Neuronal stem cell (in vitro differentiated cells): ENCODE measurements around the gene KRTAP2-2.
"Not testable (repeated sequence)": the region's sequence is repeated elsewhere in the genome, so short reads cannot be mapped to it uniquely, and the experiment has no call there.

ENCODE experiments used
- DNase-seq: peaks from one replicate; pipeline ENCODE4 v3.0.0-alpha.2; 2013; ENCODE audit warnings: low spot score
- H2AFZ ChIP-seq: one replicate; pipeline ENCODE4 v1.6.1; 2013; ENCODE audit warnings: mild to moderate bottlenecking, low read length, inconsistent platforms
- H2AK5ac ChIP-seq: 2 replicates; pipeline ENCODE4 v1.6.1; 2013; ENCODE audit warnings: low read depth, mild to moderate bottlenecking, inconsistent platforms, low read length, moderate library complexity, mixed read lengths
- H2BK120ac ChIP-seq: 2 replicates; pipeline ENCODE4 v1.6.1; 2013; ENCODE audit warnings: low read depth, mild to moderate bottlenecking, inconsistent platforms, low read length, moderate library complexity, mixed read lengths
- H2BK12ac ChIP-seq: one replicate; pipeline ENCODE4 v1.6.1; 2013; ENCODE audit warnings: low read length, inconsistent platforms
- H2BK15ac ChIP-seq: 2 replicates; pipeline ENCODE4 v1.6.1; 2013; ENCODE audit warnings: mild to moderate bottlenecking, low read length, inconsistent platforms, mixed read lengths
- H2BK5ac ChIP-seq: one replicate; pipeline ENCODE4 v1.6.1; 2013; ENCODE audit warnings: inconsistent platforms, mild to moderate bottlenecking, low read length, moderate library complexity
- H3K14ac ChIP-seq: one replicate; pipeline ENCODE4 v1.6.1; 2013; ENCODE audit warnings: low read length, inconsistent platforms
- H3K18ac ChIP-seq: 2 replicates; pipeline ENCODE4 v1.6.1; 2013; ENCODE audit warnings: low read length, inconsistent platforms
- H3K23ac ChIP-seq: 2 replicates; pipeline ENCODE4 v1.6.1; 2013; ENCODE audit warnings: low read depth, mild to moderate bottlenecking, mixed read lengths, low read length, inconsistent platforms; ENCODE audit not compliant: poor library complexity
- H3K27ac ChIP-seq: replicated peaks from 3 replicates; pipeline ENCODE4 v1.5.1; 2013; ENCODE audit warnings: low read length, inconsistent platforms
- H3K27me3 ChIP-seq, 3 experiments: 2 replicates each; pipeline ENCODE4 v1.6.1; 2013; ENCODE audit warnings: low read length in 3 of 3, mild to moderate bottlenecking in 2 of 3, inconsistent platforms in 1 of 3, low read depth in 1 of 3, mixed read lengths in 1 of 3, moderate library complexity in 1 of 3; ENCODE audit not compliant: control insufficient read depth in 3 of 3, insufficient read depth in 3 of 3
- H3K36me3 ChIP-seq, 2 donors: replicated peaks in 1 of 2; 2 replicates each; pipeline ENCODE4 v1.6.1; 2013; ENCODE audit warnings: low read length in 2 of 2; ENCODE audit not compliant: control insufficient read depth in 2 of 2, insufficient read depth in 2 of 2
- H3K4ac ChIP-seq: 2 replicates; pipeline ENCODE4 v1.6.1; 2013; ENCODE audit warnings: inconsistent platforms, mild to moderate bottlenecking, low read length, moderate library complexity
- H3K4me1 ChIP-seq, 2 donors: 1 replicate in 1 of 2; 2 replicates in 1 of 2; pipeline ENCODE4 v1.6.1; 2013; ENCODE audit warnings: low read length in 2 of 2, low read depth in 1 of 2; ENCODE audit not compliant: control insufficient read depth in 2 of 2, insufficient read depth in 1 of 2
- H3K4me2 ChIP-seq: one replicate; pipeline ENCODE4 v1.6.1; 2013; ENCODE audit warnings: mild to moderate bottlenecking, low read length, inconsistent platforms; ENCODE audit not compliant: insufficient read depth, poor library complexity, severe bottlenecking
- H3K4me3 ChIP-seq, 2 donors: 2 replicates each; pipeline ENCODE4 v1.5.1; 2013; ENCODE audit warnings: low read length in 2 of 2, mild to moderate bottlenecking in 2 of 2, inconsistent platforms in 1 of 2, moderate library complexity in 1 of 2
- H3K79me1 ChIP-seq: one replicate; pipeline ENCODE4 v1.6.1; 2013; ENCODE audit warnings: low read depth, mild to moderate bottlenecking, inconsistent platforms, low read length, moderate library complexity
- H3K9ac ChIP-seq: one replicate; pipeline ENCODE4 v1.6.1; 2013; ENCODE audit warnings: mild to moderate bottlenecking, low read depth, low read length, inconsistent platforms; ENCODE audit not compliant: poor library complexity
- H3K9me3 ChIP-seq, 2 donors: replicated peaks in 1 of 2; 2 replicates each; pipeline versions ENCODE3 to v1.6.1; 2013; ENCODE audit warnings: low read length in 2 of 2, mild to moderate bottlenecking in 2 of 2, inconsistent platforms in 1 of 2, low read depth in 1 of 2, mixed read lengths in 1 of 2, moderate library complexity in 1 of 2; ENCODE audit not compliant: control insufficient read depth in 2 of 2, insufficient read depth in 1 of 2
- H4K8ac ChIP-seq: one replicate; pipeline ENCODE4 v1.6.1; 2013; ENCODE audit warnings: low read depth, mild to moderate bottlenecking, inconsistent platforms, low read length, moderate library complexity
- H4K91ac ChIP-seq: one replicate; pipeline ENCODE4 v1.6.1; 2013; ENCODE audit warnings: low read length, low read depth, mild to moderate bottlenecking, inconsistent platforms; ENCODE audit not compliant: poor library complexity
- WGBS, 2 donors: extraction: QIAGEN DNeasy Blood & Tissue Kit; methylation state at CpG; one replicate each; pipeline ENCODE4 v1.1.7; 2013; ENCODE audit warnings: missing lambda C conversion rate in 2 of 2, mixed read lengths in 1 of 2; ENCODE audit not compliant: insufficient read length in 2 of 2, insufficient replicate concordance in 1 of 2; ENCODE audit errors: extremely low coverage in 2 of 2; 5-methylcytosine and 5-hydroxymethylcytosine counted together

The KRTAP2-2 gene

DNA sequence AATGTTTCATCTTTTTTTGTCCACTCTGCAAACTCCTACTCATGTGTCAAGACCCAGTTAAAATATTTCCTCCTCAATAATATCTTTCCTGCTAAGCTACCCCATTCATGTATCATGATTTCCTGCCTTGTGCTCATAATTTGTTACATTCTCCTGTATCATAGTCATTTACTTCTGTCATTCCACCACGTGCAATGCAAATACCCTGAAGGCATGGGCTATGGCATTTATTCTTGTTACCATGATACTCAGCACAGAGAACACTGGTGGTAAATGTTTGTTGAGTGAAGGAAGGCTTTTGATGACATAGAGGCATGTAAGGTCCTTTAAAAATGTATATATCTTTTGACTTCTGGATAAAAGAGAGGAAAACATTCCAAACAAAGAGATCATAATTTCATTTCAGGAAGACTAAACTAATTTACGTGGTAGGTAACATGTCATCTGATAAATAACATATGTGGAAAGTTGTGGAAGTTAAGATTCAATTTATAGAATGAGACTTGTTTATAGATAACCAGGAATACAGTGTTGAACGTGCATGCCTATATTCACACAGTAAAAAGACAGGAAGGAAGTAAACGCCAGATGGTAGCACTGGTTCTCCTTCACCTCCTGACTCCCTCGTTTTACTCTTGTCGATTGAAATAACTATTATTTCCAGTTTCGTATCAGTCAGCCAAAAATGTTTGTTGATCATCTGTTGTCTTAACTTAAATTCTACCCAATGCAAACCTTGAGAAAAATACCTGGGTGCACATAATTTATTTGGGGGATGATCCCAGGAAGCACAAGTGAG lies 44.9 kb upstream of the KRTAP2-2 start:
- H3K4me1 ChIP-seq, H2AK5ac ChIP-seq, DNase-seq, H3K4me3 ChIP-seq, H3K18ac ChIP-seq, H3K9me3 ChIP-seq, H3K27ac ChIP-seq, H2BK120ac ChIP-seq, H3K79me1 ChIP-seq, H3K4ac ChIP-seq, H2BK12ac ChIP-seq, H3K27me3 ChIP-seq, H3K36me3 ChIP-seq, H2BK15ac ChIP-seq, H4K8ac ChIP-seq, H3K4me2 ChIP-seq, H4K91ac ChIP-seq, H3K23ac ChIP-seq, H2BK5ac ChIP-seq, H2AFZ ChIP-seq, H3K9ac ChIP-seq, H3K14ac ChIP-seq: not testable (repeated sequence)
- WGBS, 2 donors = no CpG with 5 or more reads among the region's 7 CpGs

DNA sequence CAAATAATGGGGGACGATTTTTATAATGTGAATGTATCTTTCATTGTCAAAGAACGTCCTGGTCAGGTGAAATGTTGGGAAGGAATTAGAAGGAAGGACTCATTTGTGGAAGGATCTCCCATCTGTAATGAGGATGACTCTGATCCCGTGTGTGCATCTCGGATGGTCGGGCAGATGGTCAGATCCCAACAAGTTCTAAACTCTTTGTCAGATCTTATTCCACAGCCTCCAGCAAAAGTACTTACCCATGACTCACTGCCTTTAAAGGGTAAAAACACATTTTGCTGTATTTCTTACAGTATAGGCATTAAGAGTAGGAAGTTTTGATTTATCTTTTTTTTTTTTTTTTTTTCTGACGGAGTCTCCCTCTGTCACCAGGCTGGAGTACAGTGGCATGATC lies 43.5 kb upstream of the KRTAP2-2 start:
- Histone ChIP-seq H3K9ac (no peak overlapping the region), H3K27me3 (no peaks in the 10 kb centered on the region), H3K4me1 (peaks cover 0 to 2% of the 10 kb centered on the region in 2 donors), H2AK5ac (no peak overlapping the region), H3K18ac (no peak overlapping the region), H3K9me3 (peaks cover 0 to 3% of the 10 kb centered on the region in 2 donors), H3K4me2 (no peak overlapping the region), H4K8ac (no peak overlapping the region), H3K23ac (no peak overlapping the region), H4K91ac (no peak overlapping the region), H2BK15ac (no peak overlapping the region), H2AFZ (no peak overlapping the region), H3K4ac (no peak overlapping the region), H3K4me3 (no peak overlapping the region), H3K27ac (no peak overlapping the region), H2BK12ac (no peak overlapping the region), H3K14ac (no peak overlapping the region), H2BK5ac (no peak overlapping the region), H2BK120ac (no peak overlapping the region), H3K79me1 (no peaks in the 10 kb centered on the region), H3K36me3 (no peaks in the 10 kb centered on the region)
- no CpG with 5 or more reads among the region's 6 CpGs for WGBS, 2 donors
- DNase-seq = no peak

DNA sequence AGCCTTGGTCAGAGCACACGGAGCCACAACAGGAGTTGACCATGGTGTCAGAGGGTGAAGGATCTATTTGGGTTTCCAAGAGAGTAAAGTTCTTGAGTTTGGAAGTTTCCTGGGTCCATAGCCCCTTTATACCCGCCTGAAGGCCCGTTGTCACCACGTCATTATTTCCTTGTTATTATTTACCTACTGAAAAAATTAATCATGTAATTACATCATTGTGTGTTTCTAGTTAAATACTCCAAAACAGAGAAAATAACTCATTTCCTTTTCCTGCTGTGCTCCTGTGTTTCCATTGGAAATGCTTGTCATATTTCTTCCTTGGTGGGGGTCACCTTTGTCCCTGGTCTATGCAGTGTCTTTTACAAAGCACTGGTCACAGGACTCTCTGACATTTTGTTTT lies 43.0 kb upstream of the KRTAP2-2 start, which contains the start of gene KRTAP4-8:
KRTAP4-8 (minus strand) TSS at position 101 of the 400 bp plus-strand sequence; CDS start at position 43, 58 bp downstream.
- no peaks in the 10 kb centered on the region for H3K36me3 ChIP-seq
- no peak within 1 kb of the TSS for H2BK12ac ChIP-seq
- no peak within 1 kb of the TSS for H4K91ac ChIP-seq
- H3K4me3 ChIP-seq = no peak within 1 kb of the TSS
- H3K9me3 ChIP-seq = peaks cover 0 to 3% of the 10 kb centered on the region in 2 donors
- no peak within 1 kb of the TSS for H3K18ac ChIP-seq
- peaks cover 0 to 2% of the 10 kb centered on the region in 2 donors for H3K4me1 ChIP-seq
- WGBS, 2 donors = no CpG with 5 or more reads among the region's 4 CpGs
- H2AK5ac ChIP-seq = no peak within 1 kb of the TSS
- no peak within 1 kb of the TSS for H3K9ac ChIP-seq
- H3K79me1 ChIP-seq = no peaks in the 10 kb centered on the region
- H3K14ac ChIP-seq = no peak within 1 kb of the TSS
- no peak within 1 kb of the TSS for H2BK120ac ChIP-seq
- no peak within 1 kb of the TSS for H2AFZ ChIP-seq
- no peaks in the 10 kb centered on the region for H3K27me3 ChIP-seq
- H4K8ac ChIP-seq = no peak within 1 kb of the TSS
- H3K23ac ChIP-seq = no peak within 1 kb of the TSS
- no peak for DNase-seq
- H3K4ac ChIP-seq = no peak within 1 kb of the TSS
- no peak within 1 kb of the TSS for H2BK15ac ChIP-seq
- H2BK5ac ChIP-seq = no peak within 1 kb of the TSS
- H3K4me2 ChIP-seq = no peak within 1 kb of the TSS
- no peak within 1 kb of the TSS for H3K27ac ChIP-seq

DNA sequence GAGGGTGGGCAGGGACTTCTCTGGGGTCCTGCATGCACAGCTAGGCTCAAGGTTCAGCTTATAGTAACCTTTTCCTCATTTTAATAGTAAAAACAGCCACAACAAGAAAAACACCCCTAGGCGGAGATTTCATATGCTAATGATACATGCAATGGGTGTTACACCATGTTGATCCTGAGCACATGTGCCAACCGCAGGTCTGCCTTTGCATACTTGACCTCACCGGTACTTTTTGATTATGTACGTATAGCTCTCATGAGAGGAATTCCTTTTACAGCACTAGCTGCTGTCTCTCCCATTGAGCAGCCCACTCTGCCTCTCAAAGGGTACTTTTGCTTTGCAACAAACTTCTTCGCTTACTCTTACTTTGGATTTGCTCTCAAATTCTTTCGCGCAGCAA lies 41.0 kb upstream of the KRTAP2-2 start:
- H3K18ac ChIP-seq = no peak overlapping the region
- H3K14ac ChIP-seq = no peak overlapping the region
- no peak overlapping the region for H3K4me2 ChIP-seq
- H3K4ac ChIP-seq = no peak overlapping the region
- no peak overlapping the region for H4K8ac ChIP-seq
- no peak overlapping the region for H3K27ac ChIP-seq
- H3K27me3 ChIP-seq = no peaks in the 10 kb centered on the region
- H4K91ac ChIP-seq = no peak overlapping the region
- no peak overlapping the region for H2BK5ac ChIP-seq
- H2AFZ ChIP-seq = no peak overlapping the region
- H3K9me3 ChIP-seq = peaks cover 0 to 3% of the 10 kb centered on the region in 2 donors
- no peak for DNase-seq
- no peaks in the 10 kb centered on the region for H3K36me3 ChIP-seq
- no peak overlapping the region for H3K4me3 ChIP-seq
- no peak overlapping the region for H2BK12ac ChIP-seq
- no peak overlapping the region for H2BK120ac ChIP-seq
- H2BK15ac ChIP-seq = no peak overlapping the region
- H3K9ac ChIP-seq = no peak overlapping the region
- no peaks in the 10 kb centered on the region for H3K4me1 ChIP-seq
- no CpG with 5 or more reads among the region's 7 CpGs for WGBS, 2 donors
- no peak overlapping the region for H2AK5ac ChIP-seq
- H3K79me1 ChIP-seq = no peaks in the 10 kb centered on the region
- no peak overlapping the region for H3K23ac ChIP-seq
